HepG2 (cell line): ENCODE results near the gene C11orf68. TPM values are rescaled to one million over a fixed set of nuclear protein-coding genes. Genes with fewer than 3 reads are reported as not detected.

Experiments used
- BRCA1 ChIP-seq: sonication (generic); formaldehyde crosslinking; IDR thresholded peaks from 2 replicates; pipeline ENCODE4 v1.4.0; 2020; ENCODE audit warnings: missing genetic modification reagents
- FLYWCH1 ChIP-seq: sonication (generic); formaldehyde crosslinking; IDR thresholded peaks from 2 replicates; pipeline ENCODE4 v1.8.1; 2023; ENCODE audit warnings: mild to moderate bottlenecking, missing genetic modification reagents
- FUBP1 ChIP-seq: sonication (generic); formaldehyde crosslinking; IDR thresholded peaks from 2 replicates; pipeline ENCODE4 v1.5.1; 2020; ENCODE audit warnings: missing genetic modification reagents, mild to moderate bottlenecking, borderline replicate concordance
- MATR3 ChIP-seq: sonication (generic); formaldehyde crosslinking; IDR thresholded peaks from 2 replicates; pipeline ENCODE4 v1.4.0; 2020; ENCODE audit warnings: missing genetic modification reagents
- MED8 ChIP-seq: sonication (generic); formaldehyde crosslinking; IDR thresholded peaks from 2 replicates; pipeline ENCODE4 v1.8.1; 2023; ENCODE audit warnings: mild to moderate bottlenecking, missing genetic modification reagents; ENCODE audit not compliant: insufficient replicate concordance
- RAD21 ChIP-seq: fragments of 450-650 bp; formaldehyde crosslinking; IDR thresholded peaks from 2 replicates; pipeline ENCODE4 v1.5.0; 2020; ENCODE audit warnings: mild to moderate bottlenecking
- SRSF1 ChIP-seq: fragments of 200-400 bp; formaldehyde crosslinking; optimal IDR thresholded peaks from 2 replicates; pipeline ENCODE3; 2017; ENCODE audit warnings: mild to moderate bottlenecking, low read depth, low read length, moderate library complexity
- ZBTB10 ChIP-seq: sonication (generic); formaldehyde crosslinking; IDR thresholded peaks from 2 replicates; pipeline ENCODE4 v1.4.0; 2020; ENCODE audit warnings: missing genetic modification reagents, borderline replicate concordance
- ZNF343 ChIP-seq: sonication (generic); formaldehyde crosslinking; IDR thresholded peaks from 2 replicates; pipeline ENCODE4 v1.4.0; 2020; ENCODE audit warnings: mild to moderate bottlenecking, missing genetic modification reagents
- ZSCAN9 ChIP-seq: IDR thresholded peaks from 2 replicates; pipeline ENCODE4 v1.6.1; 2016; ENCODE audit warnings: borderline replicate concordance
- polyA plus RNA-seq, 8 experiments: library from polyadenylated mRNA; depleted of rRNA in 3 of 8; stranded (reverse) in 7 of 8; unstranded in 1 of 8; fragments of >200 nt; fragmentation: Illumina TruSeq in 4 of 8; extraction: Trizol in 4 of 8; gene quantifications; 2 replicates each; pipeline versions ENCODE4 v1.2.1 to v1.2.3, GENCODE V29; 2011 to 2016; ENCODE audit warnings: low read depth in 4 of 8, missing spikeins in 1 of 8, mixed read lengths in 1 of 8; ENCODE audit not compliant: insufficient read depth in 1 of 8
- total RNA-seq, 5 experiments: library from RNA; depleted of rRNA; stranded (reverse); fragments of >200 nt; fragmentation: Illumina TruSeq; extraction: Trizol; gene quantifications; 2 replicates each; pipeline ENCODE4 v1.2.3, GENCODE V29; 2016; ENCODE audit warnings: low read depth in 1 of 5
- TF ChIP-seq, protein P1 (sequence below): sonication (generic); formaldehyde crosslinking; IDR thresholded peaks from 2 replicates; pipeline ENCODE4 v1.4.0; 2020; ENCODE audit warnings: missing genetic modification reagents
- TF ChIP-seq, protein P2 (sequence below): sonication (generic); formaldehyde crosslinking; IDR thresholded peaks from 2 replicates; pipeline ENCODE4 v1.8.0; 2022; ENCODE audit warnings: missing genetic modification reagents, low read depth, mild to moderate bottlenecking, borderline replicate concordance
- TF ChIP-seq, protein P3 (sequence below): sonication (generic); formaldehyde crosslinking; IDR thresholded peaks from 2 replicates; pipeline ENCODE4 v1.4.0; 2020; ENCODE audit warnings: missing genetic modification reagents

Gene C11orf68
- total and polyA plus RNA-seq, 2 of the 13 experiments (the other 11 are each of a cell fraction or from before 2014, with no cell fraction given), result 8.4 to 28.3 TPM

DNA sequence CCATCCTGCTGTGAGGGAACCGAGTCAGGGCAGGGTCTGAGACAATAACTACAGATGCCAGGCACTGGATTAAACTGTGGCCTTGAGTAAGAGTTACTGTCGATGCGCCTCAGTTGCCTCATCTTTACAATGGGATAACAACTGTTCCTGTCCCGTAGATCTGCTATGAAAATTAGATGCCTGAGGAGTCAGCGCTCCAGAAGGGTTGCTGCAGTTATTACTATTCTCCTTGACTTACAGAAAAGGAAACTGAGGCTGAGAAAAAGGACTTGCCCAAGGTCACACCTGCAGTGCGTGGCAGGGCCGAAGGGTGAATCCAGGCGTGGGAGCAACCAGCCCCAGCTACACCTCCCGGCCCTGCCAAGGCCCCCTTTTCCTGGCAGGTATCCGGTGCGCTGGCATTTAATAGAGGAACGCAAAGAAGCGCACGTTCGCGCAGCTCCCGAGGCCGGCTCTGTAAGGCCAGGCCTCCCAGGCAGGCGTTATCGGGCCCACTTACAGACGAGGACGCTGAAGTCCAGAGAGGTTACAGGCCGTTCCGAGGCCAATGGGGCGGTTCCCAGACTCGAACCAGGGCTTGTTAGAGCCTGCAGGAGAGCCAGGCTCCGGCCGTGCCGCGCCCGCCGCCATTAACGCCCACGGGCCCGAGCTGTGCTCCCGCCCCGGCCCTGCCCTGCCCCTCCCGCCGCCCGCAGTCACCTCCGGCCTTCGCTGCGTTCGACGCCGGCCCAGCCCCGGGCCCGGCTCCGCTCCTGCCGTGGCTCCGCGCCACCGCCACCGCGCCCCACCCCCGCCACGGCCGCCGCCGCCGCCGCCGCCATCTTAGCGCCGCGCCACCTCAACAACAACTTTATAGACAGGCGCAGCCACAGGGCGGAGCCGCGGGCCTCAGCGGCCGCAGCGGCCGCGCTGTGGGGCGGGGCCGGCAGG, at the start of gene C11orf68 (continued):
- TF ChIP-seq ZSCAN9 (CRISPR knock-in tag), result peak; percentile 49; the same call in 1 of the 2 replicates
- no peak for TF ChIP-seq SRSF1
- TF ChIP-seq RAD21 (CRISPR knock-in tag), result 0 out of 2 replicates have a peak, but pooled peaks have one; percentile 15
- no peak for TF ChIP-seq FLYWCH1 (CRISPR knock-in tag)
- TF ChIP-seq ZBTB10 (CRISPR knock-in tag), result no peak
- TF ChIP-seq, protein P1, sequence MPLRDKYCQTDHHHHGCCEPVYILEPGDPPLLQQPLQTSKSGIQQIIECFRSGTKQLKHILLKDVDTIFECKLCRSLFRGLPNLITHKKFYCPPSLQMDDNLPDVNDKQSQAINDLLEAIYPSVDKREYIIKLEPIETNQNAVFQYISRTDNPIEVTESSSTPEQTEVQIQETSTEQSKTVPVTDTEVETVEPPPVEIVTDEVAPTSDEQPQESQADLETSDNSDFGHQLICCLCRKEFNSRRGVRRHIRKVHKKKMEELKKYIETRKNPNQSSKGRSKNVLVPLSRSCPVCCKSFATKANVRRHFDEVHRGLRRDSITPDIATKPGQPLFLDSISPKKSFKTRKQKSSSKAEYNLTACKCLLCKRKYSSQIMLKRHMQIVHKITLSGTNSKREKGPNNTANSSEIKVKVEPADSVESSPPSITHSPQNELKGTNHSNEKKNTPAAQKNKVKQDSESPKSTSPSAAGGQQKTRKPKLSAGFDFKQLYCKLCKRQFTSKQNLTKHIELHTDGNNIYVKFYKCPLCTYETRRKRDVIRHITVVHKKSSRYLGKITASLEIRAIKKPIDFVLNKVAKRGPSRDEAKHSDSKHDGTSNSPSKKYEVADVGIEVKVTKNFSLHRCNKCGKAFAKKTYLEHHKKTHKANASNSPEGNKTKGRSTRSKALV (CRISPR knock-in tag), result no peak
- no peak for TF ChIP-seq BRCA1 (CRISPR knock-in tag)
- TF ChIP-seq, protein P2, sequence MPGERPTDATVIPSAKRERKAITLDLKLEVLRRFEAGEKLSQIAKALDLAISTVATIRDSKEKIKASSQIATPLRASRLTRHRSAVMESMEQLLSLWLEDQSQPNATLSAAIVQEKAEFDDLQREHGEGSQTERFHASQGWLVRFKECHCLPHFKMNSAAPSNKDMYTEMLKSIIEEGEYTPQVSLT (CRISPR knock-in tag), result no peak
- no peak for TF ChIP-seq MATR3 (CRISPR knock-in tag)
- no peak for TF ChIP-seq FUBP1 (CRISPR knock-in tag)
- TF ChIP-seq, protein P3, sequence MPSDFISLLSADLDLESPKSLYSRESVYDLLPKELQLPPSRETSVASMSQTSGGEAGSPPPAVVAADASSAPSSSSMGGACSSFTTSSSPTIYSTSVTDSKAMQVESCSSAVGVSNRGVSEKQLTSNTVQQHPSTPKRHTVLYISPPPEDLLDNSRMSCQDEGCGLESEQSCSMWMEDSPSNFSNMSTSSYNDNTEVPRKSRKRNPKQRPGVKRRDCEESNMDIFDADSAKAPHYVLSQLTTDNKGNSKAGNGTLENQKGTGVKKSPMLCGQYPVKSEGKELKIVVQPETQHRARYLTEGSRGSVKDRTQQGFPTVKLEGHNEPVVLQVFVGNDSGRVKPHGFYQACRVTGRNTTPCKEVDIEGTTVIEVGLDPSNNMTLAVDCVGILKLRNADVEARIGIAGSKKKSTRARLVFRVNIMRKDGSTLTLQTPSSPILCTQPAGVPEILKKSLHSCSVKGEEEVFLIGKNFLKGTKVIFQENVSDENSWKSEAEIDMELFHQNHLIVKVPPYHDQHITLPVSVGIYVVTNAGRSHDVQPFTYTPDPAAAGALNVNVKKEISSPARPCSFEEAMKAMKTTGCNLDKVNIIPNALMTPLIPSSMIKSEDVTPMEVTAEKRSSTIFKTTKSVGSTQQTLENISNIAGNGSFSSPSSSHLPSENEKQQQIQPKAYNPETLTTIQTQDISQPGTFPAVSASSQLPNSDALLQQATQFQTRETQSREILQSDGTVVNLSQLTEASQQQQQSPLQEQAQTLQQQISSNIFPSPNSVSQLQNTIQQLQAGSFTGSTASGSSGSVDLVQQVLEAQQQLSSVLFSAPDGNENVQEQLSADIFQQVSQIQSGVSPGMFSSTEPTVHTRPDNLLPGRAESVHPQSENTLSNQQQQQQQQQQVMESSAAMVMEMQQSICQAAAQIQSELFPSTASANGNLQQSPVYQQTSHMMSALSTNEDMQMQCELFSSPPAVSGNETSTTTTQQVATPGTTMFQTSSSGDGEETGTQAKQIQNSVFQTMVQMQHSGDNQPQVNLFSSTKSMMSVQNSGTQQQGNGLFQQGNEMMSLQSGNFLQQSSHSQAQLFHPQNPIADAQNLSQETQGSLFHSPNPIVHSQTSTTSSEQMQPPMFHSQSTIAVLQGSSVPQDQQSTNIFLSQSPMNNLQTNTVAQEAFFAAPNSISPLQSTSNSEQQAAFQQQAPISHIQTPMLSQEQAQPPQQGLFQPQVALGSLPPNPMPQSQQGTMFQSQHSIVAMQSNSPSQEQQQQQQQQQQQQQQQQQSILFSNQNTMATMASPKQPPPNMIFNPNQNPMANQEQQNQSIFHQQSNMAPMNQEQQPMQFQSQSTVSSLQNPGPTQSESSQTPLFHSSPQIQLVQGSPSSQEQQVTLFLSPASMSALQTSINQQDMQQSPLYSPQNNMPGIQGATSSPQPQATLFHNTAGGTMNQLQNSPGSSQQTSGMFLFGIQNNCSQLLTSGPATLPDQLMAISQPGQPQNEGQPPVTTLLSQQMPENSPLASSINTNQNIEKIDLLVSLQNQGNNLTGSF (CRISPR knock-in tag), result no peak
- no peak for TF ChIP-seq MED8 (CRISPR knock-in tag)
- no peak for TF ChIP-seq ZNF343
